Astrocyte (in vitro differentiated cells and primary cell): Measurements from ENCODE around the gene LINGO4. TPM values are rescaled to one million over a fixed set of nuclear protein-coding genes. Genes with fewer than 3 reads are reported as not detected.

Experiments
- DNase-seq: peaks from one replicate; pipeline ENCODE4 v3.0.0-alpha.2; 2010; ENCODE audit warnings: low read depth
- FAIRE-seq: peaks from 2 replicates; lab custom pipeline; 2011; peaks lifted over from hg19 to GRCh38; lab: Jason Lieb, UNC
- H2AFZ ChIP-seq: 2 replicates; pipeline ENCODE4 v1.6.0; 2012; ENCODE audit warnings: low read depth, low read length, inconsistent platforms
- H3K27ac ChIP-seq: 2 replicates; pipeline ENCODE4 v1.5.1; 2011; ENCODE audit warnings: low read depth, low read length, inconsistent platforms
- H3K27me3 ChIP-seq: 2 replicates; pipeline ENCODE4 v1.6.0; 2011; ENCODE audit warnings: low read length, inconsistent platforms; ENCODE audit not compliant: insufficient read depth
- H3K36me3 ChIP-seq: 2 replicates; pipeline ENCODE4 v1.5.1; 2011; ENCODE audit warnings: low read length, inconsistent platforms; ENCODE audit not compliant: insufficient read depth
- H3K4me1 ChIP-seq: 2 replicates; pipeline ENCODE4 v1.5.1; 2011; ENCODE audit warnings: low read length, inconsistent platforms; ENCODE audit not compliant: insufficient read depth
- H3K4me2 ChIP-seq: 2 replicates; pipeline ENCODE4 v1.6.0; 2012; ENCODE audit warnings: low read length, inconsistent platforms
- H3K4me3 ChIP-seq: 2 replicates; pipeline ENCODE4 v1.5.1; 2011; ENCODE audit warnings: low read depth, mild to moderate bottlenecking, low read length, inconsistent platforms; ENCODE audit not compliant: insufficient read depth
- H3K79me2 ChIP-seq: 2 replicates; pipeline ENCODE4 v1.6.0; 2012; ENCODE audit warnings: mild to moderate bottlenecking, low read length, inconsistent platforms; ENCODE audit not compliant: insufficient read depth
- H3K9ac ChIP-seq: 2 replicates; pipeline ENCODE4 v1.6.0; 2012; ENCODE audit warnings: mild to moderate bottlenecking, low read length, inconsistent platforms
- H3K9me3 ChIP-seq: 2 replicates; pipeline ENCODE4 v1.5.1; 2012; ENCODE audit warnings: low read depth, mild to moderate bottlenecking, low read length, inconsistent platforms; ENCODE audit not compliant: insufficient read depth
- H4K20me1 ChIP-seq: 2 replicates; pipeline ENCODE4 v1.6.0; 2012; ENCODE audit warnings: low read length, inconsistent platforms; ENCODE audit not compliant: insufficient read depth
- H3K27ac Mint-ChIP-seq: one replicate; pipeline ENCODE4 v1.8.0; 2021; ENCODE audit warnings: mild to moderate bottlenecking, mixed read lengths; ENCODE audit not compliant: unreplicated experiment
- H3K27me3 Mint-ChIP-seq: one replicate; pipeline ENCODE4 v1.8.0; 2021; ENCODE audit warnings: low read depth, mixed read lengths; ENCODE audit not compliant: unreplicated experiment
- H3K36me3 Mint-ChIP-seq: one replicate; pipeline ENCODE4 v1.8.0; 2021; ENCODE audit warnings: low read depth, mixed read lengths; ENCODE audit not compliant: unreplicated experiment
- H3K4me1 Mint-ChIP-seq: one replicate; pipeline ENCODE4 v1.8.0; 2021; ENCODE audit warnings: low read depth, mixed read lengths; ENCODE audit not compliant: unreplicated experiment
- H3K4me3 Mint-ChIP-seq: one replicate; pipeline ENCODE4 v1.8.0; 2021; ENCODE audit warnings: mild to moderate bottlenecking, moderate library complexity, mixed read lengths; ENCODE audit not compliant: unreplicated experiment
- H3K9me3 Mint-ChIP-seq: one replicate; pipeline ENCODE4 v1.8.0; 2021; ENCODE audit warnings: mild to moderate bottlenecking, mixed read lengths; ENCODE audit not compliant: unreplicated experiment
- EZH2 ChIP-seq: IDR thresholded peaks from 2 replicates; pipeline ENCODE4 v1.6.1; 2012; ENCODE audit warnings: mild to moderate bottlenecking, low read length, inconsistent platforms; ENCODE audit not compliant: insufficient read depth
- total RNA-seq: library from RNA; stranded (reverse); gene quantifications from 2 replicates; pipeline ENCODE4 v1.2.1, GENCODE V29; 2021
- TF ChIP-seq, protein P1 (sequence below): IDR thresholded peaks from 2 replicates; pipeline ENCODE4 v1.5.1; 2011; ENCODE audit warnings: low read depth, mild to moderate bottlenecking, inconsistent platforms, low read length, moderate library complexity; ENCODE audit not compliant: insufficient read depth

The LINGO4 gene
- total RNA-seq, 1 donor from 2014 or later: not detected

- FAIRE-seq (no peak), DNase-seq (no peak)
- Mint-ChIP-seq H3K27me3 (peaks cover 10% of the 10 kb centered on the region), H3K27ac (peak within 1 kb of the TSS; percentile 28), H3K36me3 (no peaks in the 10 kb centered on the region), H3K4me1 (peaks cover 33% of the 10 kb centered on the region), H3K4me3 (peak within 1 kb of the TSS; percentile 69), H3K9me3 (no peaks in the 10 kb centered on the region)
- no peaks in the 10 kb centered on the region for H3K9me3 ChIP-seq
- H3K9ac ChIP-seq: peak within 1 kb of the TSS; percentile 21
- peak within 1 kb of the TSS; percentile 40 for H3K4me3 ChIP-seq
- no peak for TF ChIP-seq EZH2
- TF ChIP-seq, protein P1, sequence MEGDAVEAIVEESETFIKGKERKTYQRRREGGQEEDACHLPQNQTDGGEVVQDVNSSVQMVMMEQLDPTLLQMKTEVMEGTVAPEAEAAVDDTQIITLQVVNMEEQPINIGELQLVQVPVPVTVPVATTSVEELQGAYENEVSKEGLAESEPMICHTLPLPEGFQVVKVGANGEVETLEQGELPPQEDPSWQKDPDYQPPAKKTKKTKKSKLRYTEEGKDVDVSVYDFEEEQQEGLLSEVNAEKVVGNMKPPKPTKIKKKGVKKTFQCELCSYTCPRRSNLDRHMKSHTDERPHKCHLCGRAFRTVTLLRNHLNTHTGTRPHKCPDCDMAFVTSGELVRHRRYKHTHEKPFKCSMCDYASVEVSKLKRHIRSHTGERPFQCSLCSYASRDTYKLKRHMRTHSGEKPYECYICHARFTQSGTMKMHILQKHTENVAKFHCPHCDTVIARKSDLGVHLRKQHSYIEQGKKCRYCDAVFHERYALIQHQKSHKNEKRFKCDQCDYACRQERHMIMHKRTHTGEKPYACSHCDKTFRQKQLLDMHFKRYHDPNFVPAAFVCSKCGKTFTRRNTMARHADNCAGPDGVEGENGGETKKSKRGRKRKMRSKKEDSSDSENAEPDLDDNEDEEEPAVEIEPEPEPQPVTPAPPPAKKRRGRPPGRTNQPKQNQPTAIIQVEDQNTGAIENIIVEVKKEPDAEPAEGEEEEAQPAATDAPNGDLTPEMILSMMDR: no peak
- no peak within 1 kb of the TSS for H3K27ac ChIP-seq
- peak within 1 kb of the TSS; percentile 81 for H3K4me2 ChIP-seq
- H3K36me3 ChIP-seq: no peaks in the 10 kb centered on the region
- no peaks in the 10 kb centered on the region for H3K79me2 ChIP-seq
- peaks cover 15% of the 10 kb centered on the region for H4K20me1 ChIP-seq
- H3K27me3 ChIP-seq: peaks cover 21% of the 10 kb centered on the region
- peak within 1 kb of the TSS; percentile 70 for H2AFZ ChIP-seq
- peaks cover 27% of the 10 kb centered on the region for H3K4me1 ChIP-seq
These were observed 34.5 kb upstream of the LINGO4 start, which contains the start of gene C2CD4D for GRCh38 chr1:151839457-151840403. TSS of gene C2CD4D (minus strand) at chr1:151839820. CDS start at chr1:151838989, 831 bp downstream.

GRCh38 chr1:151839082-151839412 lies 33.8 kb upstream of the LINGO4 start:
- no peak overlapping the region for H3K27ac Mint-ChIP-seq
- Histone ChIP-seq H3K36me3 (no peaks in the 10 kb centered on the region), H3K27ac (no peak overlapping the region), H4K20me1 (peaks cover 15% of the 10 kb centered on the region), H3K79me2 (no peaks in the 10 kb centered on the region), H3K9ac (no peak overlapping the region), H3K4me3 (peak overlapping the region; percentile 40), H2AFZ (peak overlapping the region; percentile 46), H3K27me3 (peaks cover 21% of the 10 kb centered on the region), H3K4me2 (peak overlapping the region; percentile 81), H3K9me3 (no peaks in the 10 kb centered on the region), H3K4me1 (peaks cover 27% of the 10 kb centered on the region)
- H3K36me3 Mint-ChIP-seq: no peaks in the 10 kb centered on the region
- TF ChIP-seq, protein P1: no peak
- peak; percentile 25 for TF ChIP-seq EZH2
- DNase-seq (no peak), FAIRE-seq (no peak)
- H3K4me3 Mint-ChIP-seq: peak overlapping the region; percentile 69
- H3K4me1 Mint-ChIP-seq: peaks cover 33% of the 10 kb centered on the region
- no peaks in the 10 kb centered on the region for H3K9me3 Mint-ChIP-seq
- H3K27me3 Mint-ChIP-seq: peaks cover 7% of the 10 kb centered on the region
